SHP77 (cell line): ENCODE results near the gene SOX13.
"Not testable (repeated sequence)": the region's sequence is repeated elsewhere in the genome, so short reads cannot be mapped to it uniquely, and the experiment has no call there.

Experiments
- DNase-seq, 2 experiments: peaks; one replicate each; lab custom pipeline; 2025; lab: John Stamatoyannopoulos, UW

SOX13 gene

DNA sequence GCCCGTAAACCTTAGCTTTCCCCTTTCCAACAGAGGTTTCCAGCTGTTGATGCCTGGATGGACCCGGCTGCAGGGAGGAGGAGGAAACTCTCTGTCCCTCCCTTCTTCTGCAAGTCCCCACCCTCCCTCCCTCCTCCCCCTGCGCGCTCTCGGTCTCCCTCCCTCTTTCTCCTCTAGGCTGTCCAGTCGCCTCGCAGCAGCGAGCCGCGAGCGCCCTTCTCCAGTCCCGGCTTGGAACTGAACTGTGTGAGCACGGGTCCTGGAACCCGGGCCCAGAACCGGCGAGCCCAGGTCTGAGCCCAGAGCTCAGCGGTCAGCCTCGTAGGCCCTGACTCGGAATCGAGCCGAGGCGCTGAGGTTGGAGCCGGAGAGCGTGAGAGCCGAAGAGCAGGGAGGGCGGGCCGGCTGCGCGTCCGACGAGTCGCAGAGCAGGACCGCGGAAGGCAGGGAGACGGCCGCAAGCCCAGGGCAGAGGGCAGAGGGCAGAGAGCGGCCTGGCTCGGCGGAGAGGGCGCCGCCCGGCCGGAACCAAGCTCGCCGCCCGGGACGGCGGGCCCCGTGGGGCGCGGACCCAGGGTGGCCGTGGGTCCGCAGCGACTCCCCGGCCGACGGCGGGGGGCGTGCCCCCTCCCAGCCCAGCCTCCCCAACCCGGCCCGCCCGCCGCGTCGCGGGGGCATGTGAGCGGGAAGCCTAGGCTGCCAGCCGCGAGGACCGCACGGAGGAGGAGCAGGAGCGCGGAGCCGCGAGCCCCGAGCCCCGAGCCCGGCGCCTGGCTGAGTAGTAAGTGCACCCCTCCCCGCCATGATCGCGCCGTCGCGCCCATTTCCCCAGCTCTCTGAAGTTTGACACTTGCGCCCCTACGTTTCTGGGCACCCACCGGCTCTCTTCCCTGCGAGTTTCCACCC, at the start of gene SOX13:
TSS of gene SOX13 (plus strand) at position 185 of the 906 bp plus-strand sequence. CDS start 39,801 bp downstream, outside the sequence.
- peak; percentile 53 to 71 for DNase-seq

DNA sequence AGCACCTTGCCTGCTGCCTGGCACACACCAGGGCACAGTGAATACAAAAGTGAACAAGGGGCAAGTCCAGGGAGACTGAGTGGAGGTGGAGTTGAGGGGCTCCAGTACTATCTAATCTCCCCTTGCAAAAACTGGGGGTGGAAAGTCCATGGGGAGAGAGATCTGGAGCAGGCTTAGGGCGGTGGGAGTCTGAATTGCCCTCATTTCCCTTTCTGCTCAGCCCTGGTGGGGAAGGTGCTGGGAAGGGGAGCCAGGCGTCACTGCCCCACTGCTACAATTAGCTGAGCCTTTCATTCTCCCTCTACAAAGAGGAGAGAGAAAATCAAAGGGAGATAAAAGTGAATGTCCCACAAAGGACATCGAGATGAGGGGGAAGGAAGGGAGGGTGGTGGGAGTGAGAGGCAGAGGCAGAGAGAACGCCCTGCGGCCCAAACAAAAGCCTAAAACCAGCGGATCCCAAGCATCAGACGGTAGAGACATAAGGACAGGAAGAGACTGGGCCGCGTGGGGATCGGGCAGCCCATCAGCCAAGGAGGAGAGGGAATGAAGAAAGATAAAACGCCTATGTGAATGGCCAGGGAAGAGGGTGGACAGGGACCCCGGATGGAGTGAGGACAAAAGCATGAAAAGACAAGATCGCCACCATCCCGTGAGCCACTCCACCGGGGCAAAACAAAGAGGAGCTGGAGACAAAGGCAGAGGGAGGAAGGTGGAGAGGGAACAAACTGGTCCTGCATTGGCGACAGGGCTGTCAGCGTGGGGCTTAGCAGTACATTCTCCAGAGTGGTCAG, 46.8 kb upstream of the SOX13 start:
- DNase-seq, result no peak

DNA sequence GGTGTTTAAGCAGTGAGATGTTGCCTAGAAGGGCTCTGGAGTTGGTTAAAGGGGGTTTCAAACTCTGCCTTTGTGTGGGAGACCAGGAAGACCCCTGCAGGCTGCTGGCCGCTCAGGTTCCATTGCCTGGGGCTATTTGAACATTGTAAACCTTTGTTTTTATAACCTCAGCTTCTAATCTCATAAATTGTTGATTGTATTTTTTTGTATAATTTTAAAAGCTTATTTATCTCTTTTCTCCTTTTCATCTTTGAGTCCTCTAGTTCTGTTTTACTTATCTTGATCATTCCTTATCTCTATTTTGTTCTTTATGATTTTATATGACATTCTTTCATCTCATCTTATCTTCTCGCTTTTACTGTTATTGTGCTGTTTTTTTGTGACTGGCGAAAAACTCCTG, 45.5 kb upstream of the SOX13 start:
- no peak for DNase-seq

DNA sequence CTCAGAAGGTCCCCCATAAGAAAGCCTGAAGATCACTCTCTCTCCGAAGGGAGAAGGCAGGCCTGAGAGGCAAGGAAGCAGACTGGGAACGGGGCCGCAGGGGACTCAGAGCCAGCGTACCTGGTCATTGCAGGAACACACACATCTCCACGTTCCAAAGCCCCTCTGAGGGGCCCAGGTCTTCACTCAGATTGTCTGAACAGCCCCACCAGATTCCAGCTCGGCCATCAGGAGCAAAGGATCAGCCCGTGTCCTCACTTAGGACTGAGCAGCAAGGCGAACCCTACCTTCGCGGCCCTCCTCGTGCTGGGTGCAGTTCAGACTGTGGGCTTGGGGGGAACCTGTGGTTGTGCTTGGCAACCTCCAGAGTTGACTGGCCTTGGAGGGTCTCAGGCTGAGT, 43.9 kb upstream of the SOX13 start:
- no peak for DNase-seq

DNA sequence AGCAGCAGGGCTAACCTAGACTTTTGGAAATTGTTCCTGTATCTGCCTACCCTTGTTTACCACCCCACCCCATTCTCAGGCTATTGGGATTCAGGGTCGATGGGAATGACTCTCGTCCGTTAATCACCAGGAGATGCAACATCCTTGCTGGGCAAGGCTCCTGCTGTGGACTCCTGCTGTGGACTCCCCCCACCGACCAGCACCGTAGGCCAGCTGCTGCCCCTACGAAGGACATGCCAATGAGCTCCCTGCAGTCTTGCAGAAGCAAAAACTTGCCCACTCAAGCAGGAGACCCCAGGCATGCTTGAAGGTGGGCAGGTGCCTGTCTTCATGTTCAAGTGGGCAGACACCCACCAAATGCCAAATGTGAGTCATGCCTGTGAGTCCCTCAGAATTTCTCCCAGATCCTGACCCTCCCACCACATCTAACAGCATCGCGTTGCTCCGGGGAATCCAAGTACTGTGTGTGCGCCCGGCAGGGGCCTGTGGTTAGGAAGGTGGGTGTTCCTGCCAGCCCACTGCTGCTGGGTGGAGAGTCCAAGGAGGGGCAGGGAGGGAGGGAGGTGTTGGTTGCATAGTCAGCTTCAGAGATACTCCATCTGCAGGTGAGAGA, 41.7 kb upstream of the SOX13 start:
- DNase-seq, result no peak

DNA sequence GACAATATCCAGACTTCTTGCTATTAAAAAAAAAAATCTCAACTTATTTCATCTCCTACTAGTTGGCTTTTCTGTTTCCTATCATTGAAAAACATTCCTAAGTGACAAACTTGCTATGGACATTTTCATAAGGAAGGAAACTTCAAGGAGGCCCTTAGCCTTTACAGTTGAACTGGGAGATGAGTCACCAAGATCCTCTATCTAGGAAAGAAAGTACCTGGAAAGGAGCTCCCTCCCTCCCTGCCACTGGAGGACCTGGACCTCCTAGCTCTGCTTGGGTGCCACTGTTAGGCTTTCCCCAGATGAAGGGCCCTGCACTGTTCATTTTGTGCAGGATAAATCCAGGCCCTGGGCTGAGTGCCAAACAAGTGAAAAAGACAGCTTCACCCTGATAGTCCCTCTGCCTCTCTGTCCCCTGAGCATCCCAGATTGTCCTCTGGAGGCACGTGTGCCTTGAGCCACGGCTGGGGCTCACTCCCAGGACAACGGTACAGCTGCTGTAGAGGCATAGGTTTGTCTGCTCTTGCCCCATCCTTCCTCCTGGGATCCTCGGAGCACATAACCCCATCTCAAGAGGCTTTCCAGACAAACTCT, 40.2 kb upstream of the SOX13 start:
- DNase-seq, result no peak

DNA sequence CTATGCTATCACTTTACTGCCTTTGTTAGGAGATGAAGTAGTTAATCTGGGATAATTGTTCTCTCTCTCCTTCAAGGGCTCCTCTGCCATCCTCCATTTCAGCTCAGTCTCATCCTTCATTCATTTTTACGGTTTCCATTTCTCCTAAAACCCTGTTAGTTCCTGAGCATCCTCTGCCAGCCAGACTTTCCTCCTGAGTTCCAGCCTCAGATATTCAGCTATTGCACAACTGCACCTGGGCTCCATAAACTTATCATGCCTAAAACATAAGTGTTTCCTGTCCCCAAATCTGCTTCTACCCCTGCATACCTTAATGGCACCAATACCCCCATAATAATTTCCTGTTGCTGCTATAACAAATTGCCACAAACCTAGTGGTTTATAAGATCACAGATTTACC, 39.6 kb upstream of the SOX13 start:
- no peak for DNase-seq

DNA sequence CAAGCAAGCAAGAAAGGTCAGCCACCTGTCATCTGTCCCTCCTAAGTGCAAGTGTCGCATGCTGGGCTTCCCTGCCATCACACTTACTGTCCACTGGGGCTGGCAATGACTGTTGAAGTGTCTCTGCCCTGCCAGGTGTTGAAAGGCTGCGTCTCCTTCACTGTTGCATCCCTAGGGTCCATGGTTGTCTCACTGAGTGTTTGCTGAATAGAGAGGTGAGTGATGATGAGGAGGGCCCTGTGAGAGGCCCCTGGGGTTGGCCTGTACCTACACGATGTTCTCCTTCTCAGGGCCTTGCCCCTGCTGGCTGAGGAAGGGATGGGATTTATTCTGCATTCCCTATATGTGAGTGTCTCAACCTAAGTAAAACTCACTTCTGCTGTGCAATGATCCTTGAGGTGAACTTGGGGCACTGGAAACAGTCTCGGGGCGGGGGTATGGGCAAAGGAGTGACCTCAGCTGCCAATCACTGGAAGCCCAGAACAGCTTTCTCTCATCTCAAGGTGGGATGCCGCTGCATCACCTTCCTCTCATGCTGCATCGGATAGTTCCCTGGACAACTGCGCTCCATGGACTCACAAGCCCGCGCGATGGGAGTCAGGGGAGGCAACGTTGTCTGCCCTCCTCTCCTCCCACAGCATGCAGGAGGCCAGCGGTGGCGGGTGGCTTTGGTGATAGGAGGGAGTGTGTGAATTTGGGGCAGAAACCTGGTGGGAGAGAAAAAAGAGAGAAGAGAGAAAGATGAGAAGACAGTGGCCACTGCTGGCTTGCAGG, 35.8 kb upstream of the SOX13 start:
- DNase-seq, result no peak

DNA sequence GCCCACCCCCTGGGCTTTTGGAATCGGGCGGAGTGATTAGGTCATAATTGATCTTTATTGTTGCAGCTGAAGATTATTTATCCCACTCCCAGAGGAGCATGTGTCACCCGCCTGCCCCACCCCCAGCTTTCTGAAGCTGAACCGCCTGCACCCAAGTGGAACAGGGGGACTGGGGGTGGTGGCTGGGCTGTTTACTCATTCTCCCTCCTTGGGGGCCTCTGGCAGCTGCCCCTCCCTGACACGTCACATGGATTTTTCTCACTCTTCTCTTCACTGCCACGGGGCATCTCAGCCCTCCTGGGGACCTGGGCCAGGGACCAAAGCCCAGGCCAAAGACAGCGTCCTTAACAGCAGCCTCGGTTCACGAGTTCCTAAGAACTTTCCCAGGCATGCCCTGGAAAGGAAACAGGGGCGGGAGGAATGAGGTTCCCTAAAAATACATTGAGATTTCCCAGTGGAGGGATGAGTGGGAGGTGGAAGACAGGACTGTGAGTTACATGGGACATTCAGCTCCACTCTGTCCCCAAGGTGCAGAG, 31.6 kb upstream of the SOX13 start:
- DNase-seq, result no peak

DNA sequence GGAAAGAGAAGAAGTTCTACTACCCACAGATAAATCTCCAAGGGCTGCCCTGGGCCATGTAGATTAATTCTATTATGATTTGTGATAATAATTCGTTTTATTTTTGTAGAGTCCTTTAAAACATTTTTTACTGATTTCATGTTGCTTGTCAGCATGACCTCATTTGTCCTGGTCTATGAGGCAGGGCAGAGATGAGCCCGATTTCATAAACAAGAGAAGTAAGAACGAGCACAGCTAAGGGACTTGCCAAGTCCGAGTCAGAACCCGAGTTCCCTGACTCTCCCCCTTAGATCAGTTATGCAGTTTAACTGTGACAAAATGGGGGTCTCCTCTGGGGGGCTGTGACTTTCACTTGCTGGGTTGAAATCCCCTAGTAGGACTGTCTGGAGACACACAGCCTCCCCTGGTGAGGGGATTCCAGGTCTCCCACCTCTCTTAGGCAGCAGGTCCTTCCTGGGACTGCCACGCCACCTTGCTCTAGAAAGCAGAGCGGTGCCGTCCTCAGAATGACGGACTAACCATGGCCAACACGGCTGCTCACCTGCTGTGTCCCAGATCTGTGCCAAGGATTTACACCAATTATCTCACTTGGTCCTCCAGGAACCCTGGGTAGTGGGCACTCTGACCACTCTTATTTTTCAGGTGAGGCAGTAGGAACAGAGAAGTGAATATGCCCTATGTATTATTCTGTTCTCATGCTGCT, 31.0 kb upstream of the SOX13 start:
- DNase-seq, result no peak

DNA sequence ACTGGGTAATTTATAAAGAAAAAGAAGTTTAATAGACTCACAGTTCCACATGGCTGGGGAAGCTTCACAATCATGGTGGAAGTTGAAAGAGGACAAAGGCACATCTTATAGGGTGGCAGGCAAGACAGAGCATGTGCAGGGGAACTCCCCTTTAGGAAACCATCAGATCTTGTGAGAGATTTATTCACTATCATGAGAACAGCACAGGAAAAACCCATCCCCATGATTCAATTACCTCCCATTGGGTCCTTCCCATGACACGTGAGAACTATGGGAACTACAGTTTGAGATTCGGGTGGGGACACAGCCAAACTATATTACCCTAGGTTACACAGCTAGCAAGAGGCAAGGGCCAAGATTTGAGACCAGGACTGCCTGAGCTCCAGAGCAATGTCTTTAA, 30.4 kb upstream of the SOX13 start:
- DNase-seq, result no peak

DNA sequence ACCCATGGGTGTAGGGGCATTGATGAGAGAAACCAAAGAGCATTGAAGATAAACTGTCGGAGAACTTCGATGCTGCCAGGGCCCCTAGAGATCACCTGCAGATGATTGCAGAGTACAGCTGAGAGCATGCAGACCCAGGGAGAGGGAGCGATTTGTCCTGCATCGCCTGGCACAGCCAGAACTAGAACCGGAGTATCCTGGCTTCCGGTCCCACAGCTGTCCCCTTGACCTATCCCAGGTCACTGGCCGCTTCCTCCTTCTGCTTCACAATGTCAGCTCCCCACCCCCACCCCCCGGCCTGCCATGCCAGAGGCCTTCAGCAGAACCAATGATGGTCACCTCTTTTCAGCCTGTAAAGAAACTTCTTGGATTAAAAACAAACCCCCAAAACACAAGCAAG, 29.2 kb upstream of the SOX13 start:
- no peak for DNase-seq

DNA sequence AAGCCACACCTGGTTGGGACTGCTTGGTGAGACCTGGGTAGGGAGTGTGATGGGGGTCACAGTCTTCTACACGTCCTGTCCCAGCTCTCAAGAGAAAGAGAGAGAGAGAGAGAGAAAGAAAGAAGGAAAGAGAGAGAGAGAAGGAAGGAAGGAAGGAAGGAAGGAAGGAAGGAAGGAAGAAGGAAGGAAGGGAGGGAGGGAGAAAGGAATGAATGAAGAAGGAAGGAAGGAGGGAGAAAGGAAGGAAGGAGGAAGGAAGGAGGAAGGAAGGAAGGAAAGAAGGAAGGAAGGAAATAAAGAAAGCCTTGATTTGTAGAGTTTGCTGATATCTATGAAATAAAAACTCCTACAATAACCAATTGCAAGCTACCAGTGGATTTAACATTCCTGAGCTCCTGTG, 28.5 kb upstream of the SOX13 start:
- no peak for DNase-seq

DNA sequence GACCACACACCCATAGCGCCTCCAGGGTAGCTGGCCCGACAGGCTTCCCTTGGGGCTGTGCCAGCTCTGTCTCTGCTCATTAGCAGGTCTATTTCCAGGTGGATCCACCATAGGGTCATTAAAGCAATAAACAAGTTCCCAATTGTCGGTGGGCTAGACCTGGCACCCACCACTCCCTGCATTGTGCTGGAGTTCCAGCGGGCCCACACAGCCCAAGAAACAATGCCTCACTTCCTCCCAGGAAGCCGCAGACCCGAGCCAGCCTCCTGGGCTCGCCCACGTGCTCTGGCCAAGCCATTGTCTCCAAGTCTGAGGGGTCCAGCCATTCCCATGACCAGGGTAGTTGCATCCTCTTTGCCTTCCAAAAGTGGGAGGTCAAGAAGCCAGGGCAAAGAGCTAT, 27.5 kb upstream of the SOX13 start:
- DNase-seq, result no peak

DNA sequence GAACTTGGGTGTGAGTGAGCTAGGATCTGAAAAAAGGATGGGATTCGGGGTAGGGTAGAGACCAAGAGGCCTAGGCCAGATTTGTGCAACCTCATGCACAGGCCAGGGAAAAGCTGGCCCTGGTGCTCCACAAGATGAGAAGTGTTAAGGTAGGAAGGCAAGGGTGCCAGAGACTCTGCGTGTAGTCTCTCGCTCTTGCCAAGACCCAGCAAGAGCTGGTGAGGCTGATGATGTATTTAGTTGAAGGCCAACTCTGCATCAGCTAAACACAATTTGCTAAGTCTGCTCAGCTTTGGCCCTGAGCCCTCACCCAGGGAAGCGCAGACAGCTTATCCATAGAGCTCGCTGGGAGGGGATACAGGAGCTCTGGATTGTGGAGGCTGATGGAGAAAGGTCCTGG, 26.6 kb upstream of the SOX13 start:
- no peak for DNase-seq

DNA sequence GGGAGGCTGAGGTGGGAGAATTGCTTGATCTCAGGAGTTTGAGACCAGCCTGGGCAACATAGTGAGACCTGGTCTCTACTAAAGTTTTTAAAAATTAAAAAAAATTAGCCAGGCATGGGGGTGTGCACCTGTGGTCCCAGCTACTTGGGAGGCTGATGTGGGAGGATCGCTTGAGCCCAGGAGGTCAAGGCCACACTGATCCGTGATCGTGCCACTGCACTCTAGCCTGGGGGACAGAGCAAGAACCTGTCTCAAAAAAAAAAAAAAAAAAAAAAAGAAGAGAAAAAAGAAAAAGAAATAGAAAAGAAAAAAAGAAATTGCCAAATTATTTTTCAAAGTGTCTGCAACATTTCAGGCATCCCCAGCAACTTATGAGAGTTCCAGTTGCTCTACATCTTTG, 24.1 kb upstream of the SOX13 start:
- not testable (repeated sequence) for DNase-seq

DNA sequence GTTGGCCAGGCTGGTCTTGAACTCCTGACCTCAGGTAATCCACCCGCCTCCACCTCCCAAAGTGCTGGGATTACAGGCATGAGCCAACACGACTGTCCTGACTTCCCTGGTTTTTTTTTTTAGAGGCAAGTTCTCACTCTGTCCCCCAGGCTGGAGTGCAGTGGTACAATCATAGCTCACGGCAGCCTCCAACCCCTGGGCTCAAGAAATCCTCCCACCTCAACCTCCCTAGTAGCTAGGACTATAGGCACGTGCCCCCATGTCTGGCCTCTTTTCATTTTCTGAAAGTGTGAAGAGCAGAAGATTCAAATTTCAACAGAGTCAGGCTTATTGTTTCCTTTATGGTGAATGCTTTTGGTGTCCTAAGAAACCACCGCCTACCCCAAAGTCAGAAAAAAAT, 21.7 kb upstream of the SOX13 start:
- DNase-seq, result no peak

DNA sequence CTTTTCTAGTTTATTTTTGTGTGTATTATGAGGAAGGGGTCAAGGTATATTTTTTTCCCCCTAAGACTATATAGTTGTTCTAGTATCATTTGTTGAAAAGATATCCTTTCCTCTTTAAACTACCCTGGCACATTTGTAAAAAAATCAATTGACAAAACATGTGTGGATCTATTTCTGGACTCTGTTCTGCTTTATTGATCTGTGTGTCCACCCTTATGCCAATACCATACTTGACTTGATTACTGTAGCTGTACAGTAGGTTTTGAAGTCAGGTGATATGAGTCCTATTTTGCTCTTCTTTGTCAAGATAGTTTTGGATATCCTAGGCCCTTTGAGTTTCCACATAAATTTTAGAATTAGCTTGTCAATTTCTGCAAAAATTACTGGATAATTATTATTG, 21.2 kb upstream of the SOX13 start:
- DNase-seq, result no peak

DNA sequence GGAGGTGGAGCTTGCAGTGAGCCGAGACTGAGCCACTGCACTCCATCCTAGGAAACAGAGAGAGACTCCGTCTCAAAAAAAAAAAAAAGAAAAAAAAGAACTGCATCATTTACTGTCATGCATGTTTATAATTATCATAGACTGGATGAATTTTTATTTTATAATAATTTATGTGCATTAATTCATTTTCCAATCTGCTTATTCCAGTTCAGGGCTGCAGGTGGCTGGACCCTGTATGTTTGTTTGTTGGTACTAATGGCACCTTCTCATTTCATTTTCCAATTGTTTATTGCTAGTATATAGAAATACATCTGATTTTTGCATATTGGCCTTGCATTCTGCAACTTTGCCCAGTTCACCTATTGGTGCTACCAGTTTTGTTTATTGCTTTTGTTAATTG, 19.0 kb upstream of the SOX13 start:
- DNase-seq, result no peak

DNA sequence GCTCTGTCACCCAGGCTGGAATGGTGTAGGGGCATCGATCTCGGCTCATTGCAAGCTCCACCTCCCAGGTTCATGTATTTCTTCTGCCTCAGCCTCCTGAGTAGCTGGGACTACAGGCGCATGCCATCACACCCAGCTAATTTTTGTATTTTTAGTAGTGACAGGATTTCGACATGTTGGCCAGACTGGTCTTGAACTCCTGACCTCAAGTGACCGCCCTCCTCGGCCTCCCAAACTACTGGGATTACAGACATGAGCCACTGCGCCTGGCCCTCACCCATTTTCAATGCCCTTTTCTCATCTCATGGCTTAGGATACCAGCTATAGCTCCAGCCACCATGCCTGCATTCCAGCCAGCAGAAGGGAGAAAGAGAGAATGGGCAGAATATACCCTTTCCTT, 12.9 kb upstream of the SOX13 start:
- no peak for DNase-seq

DNA sequence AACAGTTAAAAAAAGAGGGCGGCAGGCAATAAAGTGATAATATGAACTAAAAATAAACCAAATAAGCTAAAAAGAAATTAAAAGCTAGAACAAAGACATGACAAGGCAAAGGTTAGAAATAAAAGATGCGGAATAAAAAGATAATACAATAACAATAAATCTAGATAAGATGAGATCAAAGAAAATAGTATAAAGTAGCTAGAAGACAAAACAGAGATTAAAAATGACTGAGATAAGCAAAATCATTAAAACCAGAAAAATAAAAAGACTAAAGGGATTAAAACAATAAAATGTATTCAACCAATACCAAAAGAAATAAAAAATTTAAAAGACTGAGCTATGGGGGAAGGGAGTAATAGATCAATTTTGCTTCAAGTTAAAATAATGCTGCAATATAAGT, 10.8 kb upstream of the SOX13 start:
- DNase-seq, result no peak
